Right lobe of liver (tissue), 4 donors: ENCODE measurements around the gene KSR2.

ENCODE experiments used
- POLR2A ChIP-seq: fragments of 450-650 bp; IDR thresholded peaks from one replicate; pipeline ENCODE4 v1.6.1; 2017; ENCODE audit warnings: antibody characterized with exemption, mild to moderate bottlenecking
- TF ChIP-seq, protein P1 (sequence below), 4 donors: fragments of 200-600 bp in 3 of 4; fragments of 450-650 bp in 1 of 4; IDR thresholded peaks; one replicate each; pipeline versions ENCODE4 v1.5.1 to v1.8.0; 2016 to 2022; ENCODE audit warnings: antibody characterized with exemption in 4 of 4, mild to moderate bottlenecking in 2 of 4
- donor health status: DM: no; HTN: no; CAD: no.
- donor health status: DM: no; HTN: no; CAD: no.
- donor health status: DM: no; HTN: yes; CAD: no.

DNA sequence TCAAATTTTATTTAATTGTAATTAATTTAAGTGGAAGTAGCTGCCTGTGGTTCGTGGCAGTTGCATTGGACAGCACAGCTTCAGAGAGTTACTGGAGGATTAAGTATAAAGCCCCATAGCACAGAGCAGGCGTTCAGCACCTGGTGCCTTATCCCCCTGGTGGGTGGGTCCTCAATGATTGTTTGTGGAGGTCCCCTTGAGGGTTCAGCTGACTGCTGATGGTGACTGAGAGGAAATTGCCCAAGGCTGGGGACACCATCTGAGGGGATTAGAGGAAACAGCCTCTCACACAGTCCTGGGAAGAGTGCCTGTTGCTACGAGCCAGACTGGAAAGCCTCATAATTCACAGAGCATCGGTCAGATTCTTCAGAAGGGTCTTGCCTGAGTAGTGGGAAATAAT lies 524.0 kb downstream of the KSR2 start:
- TF ChIP-seq, protein P1, sequence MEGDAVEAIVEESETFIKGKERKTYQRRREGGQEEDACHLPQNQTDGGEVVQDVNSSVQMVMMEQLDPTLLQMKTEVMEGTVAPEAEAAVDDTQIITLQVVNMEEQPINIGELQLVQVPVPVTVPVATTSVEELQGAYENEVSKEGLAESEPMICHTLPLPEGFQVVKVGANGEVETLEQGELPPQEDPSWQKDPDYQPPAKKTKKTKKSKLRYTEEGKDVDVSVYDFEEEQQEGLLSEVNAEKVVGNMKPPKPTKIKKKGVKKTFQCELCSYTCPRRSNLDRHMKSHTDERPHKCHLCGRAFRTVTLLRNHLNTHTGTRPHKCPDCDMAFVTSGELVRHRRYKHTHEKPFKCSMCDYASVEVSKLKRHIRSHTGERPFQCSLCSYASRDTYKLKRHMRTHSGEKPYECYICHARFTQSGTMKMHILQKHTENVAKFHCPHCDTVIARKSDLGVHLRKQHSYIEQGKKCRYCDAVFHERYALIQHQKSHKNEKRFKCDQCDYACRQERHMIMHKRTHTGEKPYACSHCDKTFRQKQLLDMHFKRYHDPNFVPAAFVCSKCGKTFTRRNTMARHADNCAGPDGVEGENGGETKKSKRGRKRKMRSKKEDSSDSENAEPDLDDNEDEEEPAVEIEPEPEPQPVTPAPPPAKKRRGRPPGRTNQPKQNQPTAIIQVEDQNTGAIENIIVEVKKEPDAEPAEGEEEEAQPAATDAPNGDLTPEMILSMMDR (IDR thresholded peaks at IDR 0.05): no peak
- TF ChIP-seq POLR2A: no peak
